Measurements from ENCODE around the gene EIF2B2.

Gene EIF2B2

GRCh38 chr14:75025876-75026275 lies 23.2 kb downstream of the EIF2B2 start:
- no peak overlapping the region for H3K4me3 ChIP-seq (ENCODE audit: low read depth, low read length)
- TF ChIP-seq, protein P1, sequence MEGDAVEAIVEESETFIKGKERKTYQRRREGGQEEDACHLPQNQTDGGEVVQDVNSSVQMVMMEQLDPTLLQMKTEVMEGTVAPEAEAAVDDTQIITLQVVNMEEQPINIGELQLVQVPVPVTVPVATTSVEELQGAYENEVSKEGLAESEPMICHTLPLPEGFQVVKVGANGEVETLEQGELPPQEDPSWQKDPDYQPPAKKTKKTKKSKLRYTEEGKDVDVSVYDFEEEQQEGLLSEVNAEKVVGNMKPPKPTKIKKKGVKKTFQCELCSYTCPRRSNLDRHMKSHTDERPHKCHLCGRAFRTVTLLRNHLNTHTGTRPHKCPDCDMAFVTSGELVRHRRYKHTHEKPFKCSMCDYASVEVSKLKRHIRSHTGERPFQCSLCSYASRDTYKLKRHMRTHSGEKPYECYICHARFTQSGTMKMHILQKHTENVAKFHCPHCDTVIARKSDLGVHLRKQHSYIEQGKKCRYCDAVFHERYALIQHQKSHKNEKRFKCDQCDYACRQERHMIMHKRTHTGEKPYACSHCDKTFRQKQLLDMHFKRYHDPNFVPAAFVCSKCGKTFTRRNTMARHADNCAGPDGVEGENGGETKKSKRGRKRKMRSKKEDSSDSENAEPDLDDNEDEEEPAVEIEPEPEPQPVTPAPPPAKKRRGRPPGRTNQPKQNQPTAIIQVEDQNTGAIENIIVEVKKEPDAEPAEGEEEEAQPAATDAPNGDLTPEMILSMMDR (IDR thresholded peaks at IDR 0.05; ENCODE audit: low read depth, low read length), result no peak

- H3K4me3 ChIP-seq (ENCODE audit: low read depth, low read length), result no peak overlapping the region
- TF ChIP-seq, protein P1 (IDR thresholded peaks at IDR 0.05; ENCODE audit: low read depth, low read length), result no peak
Measured at GRCh38 chr14:75030147-75030546, 27.4 kb downstream of the EIF2B2 start.

DNA sequence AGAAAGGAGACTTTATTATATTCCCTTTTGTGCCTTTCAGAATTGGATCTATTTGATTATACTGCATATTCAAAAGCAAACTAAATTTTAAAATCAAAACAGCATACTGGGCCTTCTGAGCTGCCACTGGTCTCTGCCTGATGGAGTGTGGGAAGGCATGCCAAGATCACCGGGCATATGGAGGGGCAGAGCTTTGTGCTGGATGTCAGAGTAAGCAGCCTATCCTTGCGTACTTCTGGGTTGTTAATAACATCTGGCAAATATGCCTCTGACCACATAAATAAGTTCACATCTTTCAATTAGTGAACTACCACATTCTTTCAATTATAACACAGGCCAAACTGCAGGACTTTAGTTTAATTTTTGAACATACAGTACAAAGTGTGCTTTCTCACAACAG lies 30.2 kb downstream of the EIF2B2 start:
- H3K4me3 ChIP-seq (ENCODE audit: low read depth, low read length), result no peak overlapping the region
- TF ChIP-seq, protein P1 (IDR thresholded peaks at IDR 0.05; ENCODE audit: low read depth, low read length), result no peak

- TF ChIP-seq, protein P1 (IDR thresholded peaks at IDR 0.05; ENCODE audit: low read depth, low read length), result no peak
- H3K4me3 ChIP-seq (ENCODE audit: low read depth, low read length), result no peak overlapping the region
Measured at GRCh38 chr14:75040507-75040906, 37.8 kb downstream of the EIF2B2 start.

GRCh38 chr14:75040959-75041358 lies 38.2 kb downstream of the EIF2B2 start:
- TF ChIP-seq, protein P1 (IDR thresholded peaks at IDR 0.05; ENCODE audit: low read depth, low read length), result no peak
- no peak overlapping the region for H3K4me3 ChIP-seq (ENCODE audit: low read depth, low read length)

- H3K4me3 ChIP-seq (ENCODE audit: low read depth, low read length), result no peak overlapping the region
- TF ChIP-seq, protein P1 (IDR thresholded peaks at IDR 0.05; ENCODE audit: low read depth, low read length), result no peak
Measured at GRCh38 chr14:75041613-75042012, 38.9 kb downstream of the EIF2B2 start.

- no peak overlapping the region for H3K4me3 ChIP-seq (ENCODE audit: low read depth, low read length)
Measured at GRCh38 chr14:75042035-75042434, 39.3 kb downstream of the EIF2B2 start.

More at GRCh38 chr14:75042035-75042434, 39.3 kb downstream of the EIF2B2 start:
- TF ChIP-seq, protein P1 (IDR thresholded peaks at IDR 0.05; ENCODE audit: low read depth, low read length), result no peak

Measured in WI38 (cell line).